ENCODE data around the gene DLD.
"Not testable (repeated sequence)": the region's sequence is repeated elsewhere in the genome, so short reads cannot be mapped to it uniquely, and the experiment has no call there.

The DLD gene

DNA sequence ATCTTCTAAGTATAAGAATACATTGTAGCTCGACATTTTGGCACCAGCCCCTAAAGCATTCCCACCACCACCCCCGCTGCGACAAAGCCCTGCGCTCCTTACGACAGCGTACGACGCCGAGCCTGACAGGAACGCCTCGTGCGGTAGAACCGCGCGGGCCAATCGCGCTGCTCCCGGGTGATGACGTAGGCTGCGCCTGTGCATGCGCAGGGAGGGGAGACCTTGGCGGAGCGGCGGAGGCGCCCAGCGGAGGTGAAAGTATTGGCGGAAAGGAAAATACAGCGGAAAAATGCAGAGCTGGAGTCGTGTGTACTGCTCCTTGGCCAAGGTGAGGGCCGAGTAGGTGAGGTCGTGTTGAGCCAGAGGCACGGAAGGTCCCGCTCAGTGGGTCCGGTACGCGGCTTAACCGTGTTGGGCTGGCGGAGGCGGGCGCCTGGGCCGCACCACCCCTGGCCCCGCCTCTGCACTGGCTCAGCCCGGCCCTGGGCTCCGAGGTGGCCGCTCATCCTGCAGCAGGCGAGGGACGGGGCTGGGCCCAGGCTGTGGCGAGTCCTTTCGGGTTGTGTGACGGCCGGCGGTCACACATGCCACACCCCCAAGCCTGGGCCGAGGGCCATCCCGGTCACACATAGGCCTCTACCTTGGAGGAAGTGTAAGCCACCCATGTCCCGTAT is at the start of gene DLD:
Gene DLD (plus strand): TSS at position 222 of the 674 bp plus-strand sequence. CDS start 68 bp downstream, at position 290.
- peak; percentile 85 for DNase-seq (ENCODE audit: low read depth)

GRCh38 chr7:107842213-107842612 is 48.8 kb upstream of the DLD start:
- DNase-seq (ENCODE audit: low read depth), result no peak

- DNase-seq (ENCODE audit: low read depth), result no peak
These were observed 47.8 kb upstream of the DLD start for GRCh38 chr7:107843184-107843583.

- DNase-seq (ENCODE audit: low read depth), result no peak
These were observed 44.7 kb upstream of the DLD start for GRCh38 chr7:107846324-107846723.

DNA sequence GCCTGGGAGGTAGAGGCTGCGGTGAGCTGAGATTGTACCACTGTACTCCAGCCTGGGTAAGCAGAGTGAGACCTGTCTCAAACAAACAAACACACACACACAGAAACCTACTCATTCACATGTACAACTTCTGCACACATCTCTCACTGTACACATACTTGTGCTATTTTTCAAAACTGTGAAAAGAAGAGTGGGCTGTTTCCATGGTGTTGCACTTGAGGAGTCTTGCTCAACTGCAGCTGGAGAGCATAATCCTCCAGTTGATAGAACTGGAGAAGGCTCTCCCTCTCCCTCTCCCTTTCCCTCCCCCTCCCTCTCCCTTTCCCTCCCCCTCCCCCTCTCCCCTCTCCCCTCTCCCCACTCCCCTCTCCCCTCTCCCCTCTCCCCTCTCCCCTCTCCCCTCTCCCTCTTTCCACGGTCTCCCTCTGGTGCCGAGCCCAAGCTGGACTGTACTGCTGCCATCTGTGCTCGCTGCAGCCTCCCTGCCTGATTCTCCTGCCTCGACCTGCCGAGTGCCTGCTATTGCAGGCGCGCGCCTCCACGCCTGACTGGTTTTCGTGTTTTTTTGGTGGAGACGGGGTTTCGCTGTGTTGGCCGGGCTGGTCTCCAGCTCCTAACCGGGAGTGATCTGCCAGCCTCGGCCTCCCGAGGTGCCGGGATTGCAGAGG is 43.7 kb upstream of the DLD start:
- no peak for DNase-seq (ENCODE audit: low read depth)

DNA sequence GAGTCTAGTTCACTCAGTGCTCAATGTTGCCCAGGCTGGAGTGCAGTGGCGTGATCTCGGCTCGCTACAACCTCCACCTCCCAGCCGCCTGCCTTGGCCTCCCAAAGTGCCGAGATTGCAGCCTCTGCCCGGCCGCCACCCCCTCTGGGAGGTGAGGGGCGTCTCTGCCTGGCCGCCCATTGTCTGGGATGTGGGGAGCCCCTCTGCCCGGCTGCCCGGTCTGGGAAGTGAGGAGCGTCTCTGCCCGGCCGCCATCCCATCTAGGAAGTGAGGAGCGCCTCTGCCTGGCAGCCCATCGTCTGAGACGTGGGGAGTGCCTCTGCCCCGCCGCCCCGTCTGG is 43.2 kb upstream of the DLD start:
- not testable (repeated sequence) for DNase-seq (ENCODE audit: low read depth)

DNA sequence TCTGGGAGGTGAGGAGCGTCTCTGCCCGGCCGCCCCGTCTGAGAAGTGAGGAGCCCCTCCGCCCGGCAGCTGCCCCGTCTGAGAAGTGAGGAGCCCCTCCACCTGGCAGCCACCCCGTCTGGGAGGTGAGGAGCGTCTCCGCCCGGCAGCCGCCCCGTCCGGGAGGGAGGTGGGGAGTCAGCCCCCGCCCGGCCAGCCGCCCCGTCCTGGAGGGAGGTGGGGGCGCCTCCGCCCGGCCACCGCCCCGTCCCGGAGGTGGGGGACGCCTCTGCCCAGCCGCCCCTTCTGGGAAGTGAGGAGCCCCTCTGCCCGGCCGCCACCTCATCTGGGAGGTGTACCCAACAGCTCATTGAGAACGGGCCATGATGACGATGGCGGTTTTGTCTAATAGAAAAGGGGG is 42.8 kb upstream of the DLD start:
- DNase-seq (ENCODE audit: low read depth), result not testable (repeated sequence)

DNA sequence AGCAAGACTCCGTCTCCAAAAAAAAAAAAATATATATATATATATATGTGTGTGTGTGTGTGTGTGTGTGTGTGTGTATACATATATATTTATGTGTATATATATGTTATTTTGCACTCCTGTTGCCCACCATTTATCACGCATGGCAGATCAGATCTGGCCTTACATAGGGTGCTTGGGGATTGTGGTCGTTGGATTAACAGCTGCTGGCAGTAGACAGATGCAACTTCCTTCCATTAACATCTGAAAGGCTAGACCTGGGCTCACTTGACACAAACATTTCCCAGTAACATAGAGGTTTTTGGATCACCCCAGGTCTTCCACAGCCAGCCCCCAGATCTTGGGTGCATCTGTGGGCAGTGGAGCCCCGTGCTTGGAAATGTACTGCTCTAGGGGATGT is 40.8 kb upstream of the DLD start:
- DNase-seq (ENCODE audit: low read depth), result no peak

GRCh38 chr7:107850643-107851042 is 40.3 kb upstream of the DLD start:
- no peak for DNase-seq (ENCODE audit: low read depth)

- DNase-seq (ENCODE audit: low read depth), result no peak
These were observed 36.5 kb upstream of the DLD start for GRCh38 chr7:107854454-107854853.

DNA sequence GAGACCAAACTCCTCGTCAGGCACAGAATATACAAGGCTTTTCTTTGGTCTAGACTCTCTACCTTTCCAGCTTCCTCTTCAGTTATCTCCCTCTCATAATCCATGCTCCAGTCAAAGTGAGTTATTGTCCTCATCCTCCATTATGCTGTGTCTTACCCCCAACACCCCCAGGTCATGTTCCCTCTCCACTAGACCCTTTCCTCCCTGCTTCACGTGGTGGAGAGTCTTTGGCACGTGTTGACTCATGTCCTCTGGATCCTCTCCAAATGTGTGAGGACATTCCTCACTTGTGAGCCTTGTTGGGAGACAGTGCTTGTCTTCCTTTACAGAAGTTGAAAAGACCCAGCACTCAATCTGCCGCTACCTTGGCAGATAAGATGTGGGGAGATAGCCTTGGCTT is 36.0 kb upstream of the DLD start:
- DNase-seq (ENCODE audit: low read depth), result no peak

- DNase-seq (ENCODE audit: low read depth), result peak; percentile 6
These were observed 34.0 kb upstream of the DLD start for GRCh38 chr7:107856806-107857540.

DNA sequence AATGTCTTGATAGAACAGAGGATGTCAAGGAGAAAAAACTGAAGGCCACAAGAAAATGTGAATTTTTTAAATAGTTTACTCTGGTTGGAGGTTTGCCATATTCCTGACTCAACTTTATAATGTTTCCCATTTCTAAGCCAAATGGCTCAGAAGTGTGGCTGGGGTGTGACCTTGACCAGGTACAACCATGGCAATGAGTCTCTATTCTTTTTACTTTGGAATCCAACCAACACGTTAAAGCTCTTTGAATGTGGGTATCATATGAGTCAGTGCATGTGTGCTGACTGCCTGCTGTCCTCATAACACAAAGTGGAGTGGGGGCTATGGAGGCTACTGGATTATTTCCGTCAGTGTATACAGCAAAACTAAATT is 33.5 kb upstream of the DLD start:
- no peak for DNase-seq (ENCODE audit: low read depth)

- DNase-seq (ENCODE audit: low read depth), result no peak
These were observed 32.7 kb upstream of the DLD start for GRCh38 chr7:107858280-107858679.

GRCh38 chr7:107860279-107860961 is 30.6 kb upstream of the DLD start:
- DNase-seq (ENCODE audit: low read depth), result no peak

DNA sequence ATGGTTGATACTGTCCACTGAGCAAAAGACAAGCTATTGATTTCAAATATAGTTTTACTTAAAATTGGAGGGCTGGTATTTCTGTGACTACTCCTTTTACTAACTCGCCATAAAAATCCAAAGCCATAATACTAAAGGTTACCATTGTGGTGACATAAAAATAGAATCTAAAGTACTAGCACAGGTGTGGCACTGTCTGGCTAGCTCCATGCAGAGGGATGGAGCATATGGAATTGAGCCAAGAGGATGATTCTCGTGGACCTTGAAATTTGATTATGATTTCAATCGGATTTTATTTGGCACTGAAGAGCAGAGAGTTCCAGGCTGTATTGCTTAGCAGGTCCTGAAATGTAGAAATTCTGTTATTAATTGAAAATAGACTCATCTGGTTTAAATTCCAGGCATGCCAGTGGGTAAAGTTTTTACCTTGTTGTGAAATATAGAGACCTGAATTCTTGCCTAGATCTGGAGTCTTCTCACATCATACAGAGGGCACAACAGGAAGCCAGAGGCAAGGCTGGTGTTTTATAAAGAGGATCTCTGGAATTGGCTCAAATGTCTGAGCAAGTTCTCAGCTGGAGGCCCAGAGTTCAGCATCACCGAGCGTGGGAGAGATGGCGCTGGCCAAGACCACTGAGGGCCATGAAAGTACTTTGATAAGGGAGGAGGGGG is 29.9 kb upstream of the DLD start:
- DNase-seq (ENCODE audit: low read depth), result no peak

DNA sequence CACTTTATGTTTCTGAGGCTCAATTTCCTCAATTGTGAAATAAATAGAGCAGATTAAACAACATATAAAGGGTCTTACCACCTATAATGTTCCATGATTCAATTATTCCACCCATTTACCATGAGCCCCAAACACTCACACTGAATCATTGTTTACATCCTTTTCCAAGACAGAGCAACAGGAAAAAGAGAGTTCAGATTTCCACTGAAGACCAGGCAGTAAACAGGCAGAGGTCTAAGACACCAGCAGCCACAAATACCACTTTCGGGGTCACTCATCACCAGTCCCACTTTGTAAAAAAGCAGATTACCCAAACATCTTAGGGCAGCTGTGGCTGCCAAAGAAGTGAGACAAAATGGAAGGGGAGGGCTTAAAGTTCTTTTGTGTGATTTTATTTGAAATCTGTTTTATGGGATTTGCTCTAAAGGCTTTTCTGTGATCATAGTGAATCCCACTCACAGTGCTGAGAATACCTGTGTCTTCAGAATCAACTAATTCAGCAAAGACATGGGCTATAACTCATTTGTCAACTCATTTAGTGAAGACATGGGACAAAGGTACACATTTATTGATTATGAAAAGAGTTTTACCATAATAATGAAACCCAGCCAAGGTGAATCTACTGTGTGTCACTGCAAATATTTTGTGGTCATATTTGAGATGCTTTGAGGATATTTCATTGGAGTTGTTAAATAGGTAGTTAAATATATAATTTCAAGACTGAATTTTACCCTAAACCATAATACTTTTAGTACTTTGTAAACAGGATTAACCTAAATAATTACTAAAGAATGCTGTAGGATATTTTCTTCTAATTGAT is 24.8 kb upstream of the DLD start:
- DNase-seq (ENCODE audit: low read depth), result no peak

GRCh38 chr7:107867858-107868466 is 23.0 kb upstream of the DLD start:
- no peak for DNase-seq (ENCODE audit: low read depth)

- DNase-seq (ENCODE audit: low read depth), result no peak
These were observed 20.5 kb upstream of the DLD start for GRCh38 chr7:107870427-107871000.

DNA sequence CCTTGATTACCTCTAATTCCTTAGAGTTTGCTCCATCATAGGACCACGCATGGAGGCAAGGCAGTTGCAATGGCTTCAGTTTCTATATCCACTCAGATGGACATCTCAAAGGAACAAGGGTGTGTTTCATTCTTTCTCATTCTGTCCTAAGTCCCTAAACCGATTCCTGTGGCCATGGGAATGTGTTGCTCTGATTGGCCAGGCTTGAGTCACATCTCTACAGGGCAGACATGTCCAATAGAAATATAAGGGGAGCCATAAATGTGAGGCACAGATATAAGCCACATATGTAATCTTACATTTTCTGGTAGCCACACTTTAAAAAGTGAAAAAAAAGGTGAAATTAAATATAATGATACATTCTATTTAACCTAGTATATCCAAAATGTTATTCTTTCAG is 16.9 kb upstream of the DLD start:
- DNase-seq (ENCODE audit: low read depth), result no peak
